GM12878 (cell line): Measurements from ENCODE around the gene TOPAZ1. TPM values are rescaled to one million over a fixed set of nuclear protein-coding genes. Genes with fewer than 3 reads are reported as not detected.

ENCODE experiments used
- ATF7 ChIP-seq: fragments of 450-650 bp; IDR thresholded peaks from 2 replicates; pipeline ENCODE4 v1.6.1; 2016; ENCODE audit warnings: low read depth, mild to moderate bottlenecking
- BHLHE40 ChIP-seq, 2 experiments: fragments of 450-650 bp in 1 of 2; IDR thresholded peaks; 2 replicates each; pipeline ENCODE4 v1.6.1; 2011 to 2017; ENCODE audit warnings: low read depth in 2 of 2, borderline replicate concordance in 1 of 2, improper control_type of control experiment in 1 of 2, low read length in 1 of 2, mild to moderate bottlenecking in 1 of 2
- CHD2 ChIP-seq: IDR thresholded peaks from 2 replicates; pipeline ENCODE4 v1.6.1; 2011; ENCODE audit warnings: low read depth, low read length, improper control_type of control experiment, borderline replicate concordance
- FOXK2 ChIP-seq: fragments of 450-650 bp; IDR thresholded peaks from 2 replicates; pipeline ENCODE4 v1.6.1; 2017; ENCODE audit warnings: mild to moderate bottlenecking, moderate library complexity
- NKRF ChIP-seq: fragments of 450-650 bp; conservative IDR thresholded peaks from 2 replicates; pipeline ENCODE4 v1.6.1; 2017; ENCODE audit warnings: mild to moderate bottlenecking, moderate library complexity
- polyA plus RNA-seq, 11 experiments: library from polyadenylated mRNA; depleted of rRNA in 4 of 11; unstranded in 6 of 11; stranded (reverse) in 5 of 11; fragments of >200 nt; fragmentation: Nextera tagmentation in 4 of 11; fragmentation: Illumina TruSeq in 1 of 11; extraction: Ambion mirVana in 4 of 11; extraction: Trizol in 1 of 11; gene quantifications; 1 replicate in 1 of 11; 2 replicates in 10 of 11; pipeline versions ENCODE4 v1.2.1 to v1.2.3, GENCODE V29; 2011 to 2016; ENCODE audit warnings: inconsistent platforms in 2 of 11, missing spikeins in 2 of 11, low read depth in 1 of 11
- total RNA-seq, 4 experiments: library from RNA; depleted of rRNA in 3 of 4; stranded (reverse); fragments of >200 nt in 3 of 4; fragmentation: Illumina TruSeq in 1 of 4; extraction: Trizol in 1 of 4; gene quantifications; 2 replicates each; pipeline versions ENCODE4 v1.2.1 to v1.2.3, GENCODE V29; 2013 to 2021
- TF ChIP-seq, protein P1 (sequence below): fragments of 450-650 bp; IDR thresholded peaks from 2 replicates; pipeline ENCODE4 v1.6.1; 2017; ENCODE audit warnings: antibody characterized with exemption, mild to moderate bottlenecking, moderate library complexity
- TF ChIP-seq, protein P2 (sequence below): fragments of 450-650 bp; formaldehyde crosslinking; IDR thresholded peaks from 2 replicates; pipeline ENCODE4 v1.4.0; 2022; ENCODE audit warnings: mild to moderate bottlenecking, moderate library complexity
- TF ChIP-seq, protein P3 (sequence below): IDR thresholded peaks from 2 replicates; pipeline ENCODE4 v1.6.1; 2011; ENCODE audit warnings: borderline replicate concordance, low read depth, mild to moderate bottlenecking, moderate library complexity, mixed read lengths, low read length; ENCODE audit not compliant: insufficient read depth; ENCODE audit errors: extremely low read length

TOPAZ1 gene
- total and polyA plus RNA-seq, 10 of the 15 experiments (the other 5 are each of a cell fraction or from before 2014, with no cell fraction given), result 0.02 TPM; not detected in 9

DNA sequence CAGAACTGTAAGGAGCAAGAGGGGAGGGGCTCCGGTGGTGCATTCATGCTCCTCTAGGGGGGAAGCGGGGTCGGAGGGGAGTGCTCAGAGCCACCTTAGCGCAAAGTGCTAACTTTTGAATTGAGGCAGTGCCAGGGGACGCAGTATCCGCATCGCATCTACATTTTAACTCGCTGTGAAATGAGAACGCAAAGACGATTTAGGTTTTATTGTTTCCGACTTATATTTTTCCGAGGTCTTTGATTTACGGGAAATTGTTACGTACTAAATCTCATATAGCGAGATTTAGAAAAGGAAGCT is 97.1 kb downstream of the TOPAZ1 start (continued):
- TF ChIP-seq NKRF, result peak; percentile 62; the same call in 1 of the 2 replicates
- 0 out of 2 replicates have a peak, but pooled peaks have one; percentile 10 for TF ChIP-seq CHD2
- no peak for TF ChIP-seq BHLHE40 (IDR thresholded peaks at IDR 0.05; ENCODE audit: borderline replicate concordance in 1 of 2, low read depth in 2 of 2, low read length in 1 of 2)
- no peak for TF ChIP-seq ATF7
- TF ChIP-seq, protein P1, sequence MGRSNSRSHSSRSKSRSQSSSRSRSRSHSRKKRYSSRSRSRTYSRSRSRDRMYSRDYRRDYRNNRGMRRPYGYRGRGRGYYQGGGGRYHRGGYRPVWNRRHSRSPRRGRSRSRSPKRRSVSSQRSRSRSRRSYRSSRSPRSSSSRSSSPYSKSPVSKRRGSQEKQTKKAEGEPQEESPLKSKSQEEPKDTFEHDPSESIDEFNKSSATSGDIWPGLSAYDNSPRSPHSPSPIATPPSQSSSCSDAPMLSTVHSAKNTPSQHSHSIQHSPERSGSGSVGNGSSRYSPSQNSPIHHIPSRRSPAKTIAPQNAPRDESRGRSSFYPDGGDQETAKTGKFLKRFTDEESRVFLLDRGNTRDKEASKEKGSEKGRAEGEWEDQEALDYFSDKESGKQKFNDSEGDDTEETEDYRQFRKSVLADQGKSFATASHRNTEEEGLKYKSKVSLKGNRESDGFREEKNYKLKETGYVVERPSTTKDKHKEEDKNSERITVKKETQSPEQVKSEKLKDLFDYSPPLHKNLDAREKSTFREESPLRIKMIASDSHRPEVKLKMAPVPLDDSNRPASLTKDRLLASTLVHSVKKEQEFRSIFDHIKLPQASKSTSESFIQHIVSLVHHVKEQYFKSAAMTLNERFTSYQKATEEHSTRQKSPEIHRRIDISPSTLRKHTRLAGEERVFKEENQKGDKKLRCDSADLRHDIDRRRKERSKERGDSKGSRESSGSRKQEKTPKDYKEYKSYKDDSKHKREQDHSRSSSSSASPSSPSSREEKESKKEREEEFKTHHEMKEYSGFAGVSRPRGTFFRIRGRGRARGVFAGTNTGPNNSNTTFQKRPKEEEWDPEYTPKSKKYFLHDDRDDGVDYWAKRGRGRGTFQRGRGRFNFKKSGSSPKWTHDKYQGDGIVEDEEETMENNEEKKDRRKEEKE, result no peak
- no peak for TF ChIP-seq FOXK2
- TF ChIP-seq, protein P2, sequence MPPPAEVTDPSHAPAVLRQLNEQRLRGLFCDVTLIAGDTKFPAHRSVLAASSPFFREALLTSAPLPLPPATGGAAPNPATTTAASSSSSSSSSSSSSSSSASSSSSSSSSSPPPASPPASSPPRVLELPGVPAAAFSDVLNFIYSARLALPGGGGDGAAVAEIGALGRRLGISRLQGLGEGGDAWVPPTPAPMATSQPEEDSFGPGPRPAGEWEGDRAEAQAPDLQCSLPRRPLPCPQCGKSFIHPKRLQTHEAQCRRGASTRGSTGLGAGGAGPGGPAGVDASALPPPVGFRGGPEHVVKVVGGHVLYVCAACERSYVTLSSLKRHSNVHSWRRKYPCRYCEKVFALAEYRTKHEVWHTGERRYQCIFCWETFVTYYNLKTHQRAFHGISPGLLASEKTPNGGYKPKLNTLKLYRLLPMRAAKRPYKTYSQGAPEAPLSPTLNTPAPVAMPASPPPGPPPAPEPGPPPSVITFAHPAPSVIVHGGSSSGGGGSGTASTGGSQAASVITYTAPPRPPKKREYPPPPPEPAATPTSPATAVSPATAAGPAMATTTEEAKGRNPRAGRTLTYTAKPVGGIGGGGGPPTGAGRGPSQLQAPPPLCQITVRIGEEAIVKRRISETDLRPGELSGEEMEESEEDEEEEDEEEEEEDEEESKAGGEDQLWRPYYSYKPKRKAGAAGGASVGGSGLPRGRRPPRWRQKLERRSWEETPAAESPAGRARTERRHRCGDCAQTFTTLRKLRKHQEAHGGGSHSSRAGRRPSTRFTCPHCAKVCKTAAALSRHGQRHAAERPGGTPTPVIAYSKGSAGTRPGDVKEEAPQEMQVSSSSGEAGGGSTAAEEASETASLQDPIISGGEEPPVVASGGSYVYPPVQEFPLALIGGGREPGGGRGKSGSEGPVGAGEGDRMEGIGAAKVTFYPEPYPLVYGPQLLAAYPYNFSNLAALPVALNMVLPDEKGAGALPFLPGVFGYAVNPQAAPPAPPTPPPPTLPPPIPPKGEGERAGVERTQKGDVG (CRISPR knock-in tag), result peak; percentile 30; the same call in 1 of the 2 replicates
- TF ChIP-seq, protein P3, sequence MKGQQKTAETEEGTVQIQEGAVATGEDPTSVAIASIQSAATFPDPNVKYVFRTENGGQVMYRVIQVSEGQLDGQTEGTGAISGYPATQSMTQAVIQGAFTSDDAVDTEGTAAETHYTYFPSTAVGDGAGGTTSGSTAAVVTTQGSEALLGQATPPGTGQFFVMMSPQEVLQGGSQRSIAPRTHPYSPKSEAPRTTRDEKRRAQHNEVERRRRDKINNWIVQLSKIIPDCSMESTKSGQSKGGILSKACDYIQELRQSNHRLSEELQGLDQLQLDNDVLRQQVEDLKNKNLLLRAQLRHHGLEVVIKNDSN, result no peak
- TF ChIP-seq, all 136 proteins: peak for 10
